Glomerular visceral epithelial cell (primary cell): ENCODE data around the gene NEK8.
A peak's percentile ranks its signal among the peaks of the same experiment; 100 is the strongest.
"Not testable (repeated sequence)": the region's sequence is repeated elsewhere in the genome, so short reads cannot be mapped to it uniquely, and the experiment has no call there.

Source experiments
- DNase-seq: peaks from one replicate; pipeline ENCODE4 v3.0.0-alpha.2; 2016; ENCODE audit errors: extremely low spot score

NEK8 gene

GRCh38 chr17:28763804-28764266 is 35.2 kb downstream of the NEK8 start:
- DNase-seq = peak; percentile 77

- DNase-seq = no peak
Measured at GRCh38 chr17:28765038-28765437, 36.5 kb downstream of the NEK8 start.

GRCh38 chr17:28773736-28774135 is 45.1 kb downstream of the NEK8 start:
- DNase-seq = no peak

GRCh38 chr17:28774206-28774605 is 45.6 kb downstream of the NEK8 start:
- no peak for DNase-seq

- no peak for DNase-seq
Measured at GRCh38 chr17:28777178-28777577, 48.6 kb downstream of the NEK8 start.

GRCh38 chr17:28779601-28780000 is 51.0 kb downstream of the NEK8 start:
- not testable (repeated sequence) for DNase-seq

- DNase-seq = no peak
Measured at GRCh38 chr17:28783161-28783560, 54.6 kb downstream of the NEK8 start.

GRCh38 chr17:28788100-28788499 is 59.5 kb downstream of the NEK8 start:
- no peak for DNase-seq
